GM23338 (cell line): Measurements from ENCODE around the gene HCN2. TPM values are rescaled to one million over a fixed set of nuclear protein-coding genes. Genes with fewer than 3 reads are reported as not detected.

ENCODE experiments used
- ATAC-seq: fragments of 200-7000 bp; cut with Tn5 transposase; 3 replicates; pipeline ENCODE4 v1.9.1; 2020
- DNase-seq: peaks from one replicate; pipeline ENCODE4 v3.0.0-alpha.2; 2015; ENCODE audit warnings: low spot score
- H2AFZ ChIP-seq: fragments of 200-600 bp; sonication (generic); 2 replicates; pipeline ENCODE4 v1.8.0; 2016; ENCODE audit warnings: antibody characterized with exemption, mild to moderate bottlenecking, moderate library complexity
- H3F3A ChIP-seq: fragments of 200-600 bp; sonication (generic); replicated peaks from 2 replicates; pipeline ENCODE4 v1.8.0; 2017; ENCODE audit warnings: antibody characterized with exemption, mixed run types, low read depth
- H3K27ac ChIP-seq: fragments of 200-600 bp; sonication (generic); 2 replicates; pipeline ENCODE4 v1.6.1; 2016; ENCODE audit warnings: low read depth
- H3K27me3 ChIP-seq: fragments of 200-600 bp; sonication (generic); 2 replicates; pipeline ENCODE4 v1.8.0; 2016; ENCODE audit warnings: mild to moderate bottlenecking, mixed run types, moderate library complexity; ENCODE audit not compliant: insufficient read depth
- H3K36me3 ChIP-seq: fragments of 200-600 bp; sonication (generic); 2 replicates; pipeline ENCODE4 v1.8.0; 2016; ENCODE audit warnings: mild to moderate bottlenecking; ENCODE audit not compliant: insufficient read depth
- H3K4me1 ChIP-seq: fragments of 200-600 bp; sonication (generic); 2 replicates; pipeline ENCODE4 v1.8.0; 2016; ENCODE audit warnings: mild to moderate bottlenecking, moderate library complexity; ENCODE audit not compliant: insufficient read depth
- H3K4me2 ChIP-seq: fragments of 200-600 bp; sonication (generic); 2 replicates; pipeline ENCODE4 v1.7.1; 2017; ENCODE audit warnings: mixed run types
- H3K4me3 ChIP-seq: fragments of 200-600 bp; sonication (generic); 2 replicates; pipeline ENCODE4 v1.6.1; 2016; ENCODE audit warnings: mixed run types
- H3K79me2 ChIP-seq: fragments of 200-600 bp; sonication (generic); replicated peaks from 2 replicates; pipeline ENCODE4 v1.8.0; 2017; ENCODE audit warnings: mild to moderate bottlenecking; ENCODE audit not compliant: insufficient read depth
- H3K9me2 ChIP-seq: fragments of 200-600 bp; sonication (generic); 2 replicates; pipeline ENCODE4 v1.8.0; 2017; ENCODE audit not compliant: insufficient read depth
- H4K20me1 ChIP-seq: fragments of 200-600 bp; sonication (generic); replicated peaks from 2 replicates; pipeline ENCODE4 v1.8.0; 2017; ENCODE audit warnings: mild to moderate bottlenecking; ENCODE audit not compliant: insufficient read depth
- H3K27ac Mint-ChIP-seq: 2 replicates; pipeline ENCODE4 v1.8.0; 2020; ENCODE audit warnings: inconsistent platforms, mild to moderate bottlenecking, moderate library complexity, mixed read lengths
- H3K27me3 Mint-ChIP-seq: 3 replicates; pipeline ENCODE4 v1.8.0; 2022; ENCODE audit warnings: low read depth, mild to moderate bottlenecking, moderate library complexity, mixed read lengths, inconsistent platforms; ENCODE audit not compliant: insufficient read depth, poor library complexity
- H3K36me3 Mint-ChIP-seq: 3 replicates; pipeline ENCODE4 v1.8.0; 2021; ENCODE audit warnings: low read depth, mild to moderate bottlenecking, inconsistent platforms, moderate library complexity, mixed read lengths
- H3K4me1 Mint-ChIP-seq: 3 replicates; pipeline ENCODE4 v1.8.0; 2020; ENCODE audit warnings: mild to moderate bottlenecking, inconsistent platforms, mixed read lengths
- H3K4me3 Mint-ChIP-seq: 3 replicates; pipeline ENCODE4 v1.8.0; 2021; ENCODE audit warnings: moderate library complexity, mild to moderate bottlenecking, inconsistent platforms, mixed read lengths
- H3K9me3 Mint-ChIP-seq: 3 replicates; pipeline ENCODE4 v1.8.0; 2020; ENCODE audit warnings: moderate library complexity, mild to moderate bottlenecking, inconsistent platforms, mixed read lengths
- CREB1 ChIP-seq: fragments of 250-450 bp; sonication (Bioruptor Pico); IDR thresholded peaks from 2 replicates; pipeline ENCODE4 v1.5.0; 2020; ENCODE audit warnings: low read depth, mild to moderate bottlenecking, moderate library complexity
- CTCF ChIP-seq, 2 experiments: fragments of 200-600 bp in 1 of 2; sonication (generic) in 1 of 2; conservative IDR thresholded peaks; 2 replicates each; pipeline versions ENCODE4 v1.5.1 to v1.6.1; 2016 to 2017; ENCODE audit warnings: antibody characterized with exemption in 2 of 2, low read depth in 2 of 2, mild to moderate bottlenecking in 2 of 2, moderate library complexity in 1 of 2
- ETS1 ChIP-seq: IDR thresholded peaks from 2 replicates; pipeline ENCODE4 v1.6.1; 2016; ENCODE audit warnings: antibody characterized with exemption
- EZH2phosphoT487 ChIP-seq: fragments of 200-600 bp; sonication (generic); IDR thresholded peaks from one replicate; pipeline ENCODE4 v1.8.1; 2018; ENCODE audit warnings: antibody characterized with exemption; ENCODE audit not compliant: unreplicated experiment
- JUNB ChIP-seq: IDR thresholded peaks from one replicate; pipeline ENCODE4 v1.6.1; 2016; ENCODE audit warnings: antibody characterized with exemption; ENCODE audit not compliant: unreplicated experiment
- POLR2AphosphoS5 ChIP-seq: IDR thresholded peaks from 2 replicates; pipeline ENCODE4 v1.6.1; 2016; ENCODE audit warnings: antibody characterized with exemption, low read depth
- ZNF114 ChIP-seq: fragments of 250-450 bp; sonication (Bioruptor Pico); IDR thresholded peaks from 2 replicates; pipeline ENCODE4 v1.5.0; 2020; ENCODE audit warnings: mild to moderate bottlenecking, moderate library complexity
- polyA plus RNA-seq: library from polyadenylated mRNA; unstranded; fragments of >200 nt; fragmentation: Nextera tagmentation; extraction: Ambion mirVana; gene quantifications from 2 replicates; pipeline ENCODE4 v1.2.1, GENCODE V29; 2016
- total RNA-seq: library from RNA; depleted of rRNA; stranded (reverse); fragments of >200 nt; shearing (Covaris generic); gene quantifications from 2 replicates; pipeline ENCODE4 v1.2.3, GENCODE V29; 2014
- TF ChIP-seq, protein P1 (sequence below): IDR thresholded peaks from one replicate; pipeline ENCODE4 v1.6.1; 2018; ENCODE audit warnings: antibody characterized with exemption; ENCODE audit not compliant: unreplicated experiment

Gene HCN2
- total and polyA plus RNA-seq, 2 experiments from 2014 or later = 0.06 to 2.9 TPM

DNA sequence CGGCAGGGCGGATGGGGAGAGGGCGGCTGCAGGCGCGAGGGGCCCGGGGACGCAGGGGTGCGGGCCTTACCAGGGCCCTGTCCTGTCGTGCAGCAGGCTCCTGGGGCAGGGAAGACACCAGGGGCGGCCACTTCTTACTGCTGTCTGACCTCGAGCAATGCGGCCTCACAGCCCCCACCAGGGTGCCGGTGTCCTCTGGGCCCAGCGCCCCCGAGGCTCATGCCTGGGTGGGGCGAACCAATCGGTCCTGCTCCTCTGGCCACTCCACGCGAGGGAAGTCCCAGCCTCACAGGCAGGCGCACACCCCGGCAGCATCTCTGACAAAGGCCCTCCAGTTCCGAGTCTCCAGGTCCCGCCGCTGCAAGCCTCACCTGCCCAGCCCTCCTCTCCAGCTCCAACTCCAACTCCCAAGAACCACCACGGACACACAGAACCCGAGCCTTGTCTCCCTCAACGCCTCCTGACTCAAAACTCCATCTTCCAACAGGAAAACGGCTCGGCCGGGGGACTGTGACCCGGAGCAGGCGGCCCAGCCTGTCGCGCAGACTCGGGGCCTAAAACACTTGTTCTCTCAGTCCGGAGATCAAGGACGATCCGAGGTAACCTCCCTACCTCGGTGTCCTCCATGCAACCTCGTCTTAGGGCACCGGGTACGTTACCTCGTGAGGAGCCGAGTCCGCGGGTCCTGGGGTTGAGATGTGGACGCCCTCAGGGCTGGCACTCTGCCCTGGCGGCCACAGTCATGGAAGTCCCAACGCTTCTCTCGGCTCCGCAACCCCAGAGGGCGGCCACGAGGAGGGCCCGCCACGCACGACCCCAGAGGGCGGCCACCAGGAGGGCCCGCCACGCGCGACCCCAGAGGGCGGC, 56.5 kb downstream of the HCN2 start:
- H3K36me3 ChIP-seq = 0 out of 2 replicates have a peak, but pooled peaks cover 5% of the 10 kb centered on the region
- H3K27me3 Mint-ChIP-seq = peaks cover 16% of the 10 kb centered on the region
- H3K4me1 Mint-ChIP-seq = no peaks in the 10 kb centered on the region
- H3K4me1 ChIP-seq = no peaks in the 10 kb centered on the region
- H3K79me2 ChIP-seq = no peaks in the 10 kb centered on the region
- H3K9me3 Mint-ChIP-seq = no peaks in the 10 kb centered on the region
- no peak overlapping the region for H3K27ac Mint-ChIP-seq
- peaks cover 21% of the 10 kb centered on the region for H3K36me3 Mint-ChIP-seq
- no peaks in the 10 kb centered on the region for H3K27me3 ChIP-seq
- H3K4me2 ChIP-seq = no peak overlapping the region
- no peak for TF ChIP-seq ETS1
- no peak for TF ChIP-seq EZH2phosphoT487
- TF ChIP-seq, protein P1, sequence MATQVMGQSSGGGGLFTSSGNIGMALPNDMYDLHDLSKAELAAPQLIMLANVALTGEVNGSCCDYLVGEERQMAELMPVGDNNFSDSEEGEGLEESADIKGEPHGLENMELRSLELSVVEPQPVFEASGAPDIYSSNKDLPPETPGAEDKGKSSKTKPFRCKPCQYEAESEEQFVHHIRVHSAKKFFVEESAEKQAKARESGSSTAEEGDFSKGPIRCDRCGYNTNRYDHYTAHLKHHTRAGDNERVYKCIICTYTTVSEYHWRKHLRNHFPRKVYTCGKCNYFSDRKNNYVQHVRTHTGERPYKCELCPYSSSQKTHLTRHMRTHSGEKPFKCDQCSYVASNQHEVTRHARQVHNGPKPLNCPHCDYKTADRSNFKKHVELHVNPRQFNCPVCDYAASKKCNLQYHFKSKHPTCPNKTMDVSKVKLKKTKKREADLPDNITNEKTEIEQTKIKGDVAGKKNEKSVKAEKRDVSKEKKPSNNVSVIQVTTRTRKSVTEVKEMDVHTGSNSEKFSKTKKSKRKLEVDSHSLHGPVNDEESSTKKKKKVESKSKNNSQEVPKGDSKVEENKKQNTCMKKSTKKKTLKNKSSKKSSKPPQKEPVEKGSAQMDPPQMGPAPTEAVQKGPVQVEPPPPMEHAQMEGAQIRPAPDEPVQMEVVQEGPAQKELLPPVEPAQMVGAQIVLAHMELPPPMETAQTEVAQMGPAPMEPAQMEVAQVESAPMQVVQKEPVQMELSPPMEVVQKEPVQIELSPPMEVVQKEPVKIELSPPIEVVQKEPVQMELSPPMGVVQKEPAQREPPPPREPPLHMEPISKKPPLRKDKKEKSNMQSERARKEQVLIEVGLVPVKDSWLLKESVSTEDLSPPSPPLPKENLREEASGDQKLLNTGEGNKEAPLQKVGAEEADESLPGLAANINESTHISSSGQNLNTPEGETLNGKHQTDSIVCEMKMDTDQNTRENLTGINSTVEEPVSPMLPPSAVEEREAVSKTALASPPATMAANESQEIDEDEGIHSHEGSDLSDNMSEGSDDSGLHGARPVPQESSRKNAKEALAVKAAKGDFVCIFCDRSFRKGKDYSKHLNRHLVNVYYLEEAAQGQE = no peak
- no peak for TF ChIP-seq JUNB
- no peak for TF ChIP-seq CTCF (conservative IDR thresholded peaks at IDR 0.05; ENCODE audit: low read depth in 2 of 2)
- no peak for TF ChIP-seq ZNF114
- TF ChIP-seq POLR2AphosphoS5 = no peak
- TF ChIP-seq CREB1 (CRISPR knock-in tag) = no peak
- H2AFZ ChIP-seq = no peak overlapping the region
- H3K4me3 Mint-ChIP-seq = no peak overlapping the region
- no peaks in the 10 kb centered on the region; the same call in 1 of the 2 replicates for H4K20me1 ChIP-seq
- no peaks in the 10 kb centered on the region for H3F3A ChIP-seq
- no peak overlapping the region for H3K4me3 ChIP-seq
- DNase-seq (no peak), ATAC-seq (no peak; the same call in 2 of the 3 replicates)
- H3K9me2 ChIP-seq = no peaks in the 10 kb centered on the region
- no peak overlapping the region for H3K27ac ChIP-seq
